Smooth muscle cell (in vitro differentiated cells): ENCODE measurements around the gene ADARB2. TPM values are rescaled to one million over a fixed set of nuclear protein-coding genes. Genes with fewer than 3 reads are reported as not detected.

ENCODE experiments used
- DNase-seq: peaks from one replicate; lab custom pipeline; 2025; ENCODE audit not compliant: unreplicated experiment; lab: John Stamatoyannopoulos, UW
- H2AFZ ChIP-seq: fragments of 200-600 bp; sonication (generic); 2 replicates; pipeline ENCODE4 v1.6.0; 2016; ENCODE audit warnings: antibody characterized with exemption, low read depth, mild to moderate bottlenecking
- H3F3A ChIP-seq: fragments of 200-600 bp; sonication (generic); 2 replicates; pipeline ENCODE4 v1.6.0; 2017; ENCODE audit warnings: antibody characterized with exemption, low read depth
- H3K27ac ChIP-seq: fragments of 200-600 bp; sonication (generic); 2 replicates; pipeline ENCODE4 v1.5.1; 2016; ENCODE audit warnings: low read depth, mild to moderate bottlenecking
- H3K27me3 ChIP-seq: fragments of 200-600 bp; sonication (generic); 2 replicates; pipeline ENCODE4 v1.6.1; 2016; ENCODE audit warnings: low read depth, mild to moderate bottlenecking
- H3K36me3 ChIP-seq: fragments of 200-600 bp; sonication (generic); 2 replicates; pipeline ENCODE4 v1.5.1; 2016; ENCODE audit warnings: low read depth
- H3K4me1 ChIP-seq: fragments of 200-600 bp; sonication (generic); 2 replicates; pipeline ENCODE4 v1.5.1; 2016; ENCODE audit warnings: low read depth
- H3K4me2 ChIP-seq: fragments of 200-600 bp; sonication (generic); 2 replicates; pipeline ENCODE4 v1.6.0; 2016; ENCODE audit warnings: mild to moderate bottlenecking
- H3K4me3 ChIP-seq: fragments of 200-600 bp; sonication (generic); 2 replicates; pipeline ENCODE4 v1.5.1; 2016; ENCODE audit warnings: mild to moderate bottlenecking
- H3K79me2 ChIP-seq: fragments of 200-600 bp; sonication (generic); 2 replicates; pipeline ENCODE4 v1.6.0; 2016; ENCODE audit warnings: low read depth, mild to moderate bottlenecking
- H3K9ac ChIP-seq: fragments of 200-600 bp; sonication (generic); 2 replicates; pipeline ENCODE4 v1.6.0; 2016; ENCODE audit warnings: low read depth
- H3K9me3 ChIP-seq: fragments of 200-600 bp; sonication (generic); replicated peaks from 2 replicates; pipeline ENCODE4 v1.5.1; 2016; ENCODE audit warnings: low read depth
- H4K20me1 ChIP-seq: fragments of 200-600 bp; sonication (generic); 2 replicates; pipeline ENCODE4 v1.6.0; 2016; ENCODE audit warnings: low read depth
- CTCF ChIP-seq: fragments of 200-600 bp; sonication (generic); IDR thresholded peaks from 2 replicates; pipeline ENCODE4 v1.5.1; 2017; ENCODE audit warnings: borderline replicate concordance, mild to moderate bottlenecking, antibody characterized with exemption; ENCODE audit not compliant: insufficient read depth, poor library complexity, severe bottlenecking
- WGBS: methylation state at CpG from one replicate; pipeline ENCODE4 v1.1.7; 2016; ENCODE audit warnings: low lambda C conversion rate; 5-methylcytosine and 5-hydroxymethylcytosine counted together
- polyA plus RNA-seq: library from polyadenylated mRNA; unstranded; fragments of >200 nt; fragmentation: Nextera tagmentation; extraction: Ambion mirVana; gene quantifications from 2 replicates; pipeline ENCODE4 v1.2.1, GENCODE V29; 2016
- total RNA-seq: library from RNA; depleted of rRNA; stranded (reverse); fragments of >200 nt; gene quantifications from 2 replicates; pipeline ENCODE4 v1.2.3, GENCODE V29; 2014

The ADARB2 gene
- total and polyA plus RNA-seq, 2 experiments from 2014 or later, result 0.13 to 0.39 TPM

- H3K9ac ChIP-seq, result no peak overlapping the region
- peaks cover 8% of the 10 kb centered on the region for H3K27me3 ChIP-seq
- no peak overlapping the region for H3K27ac ChIP-seq
- H3K79me2 ChIP-seq, result no peaks in the 10 kb centered on the region
- TF ChIP-seq CTCF, result no peak
- no peak overlapping the region for H2AFZ ChIP-seq
- no peak for DNase-seq
- no peaks in the 10 kb centered on the region for H4K20me1 ChIP-seq
- H3K4me3 ChIP-seq, result no peak overlapping the region
- H3K9me3 ChIP-seq, result no peaks in the 10 kb centered on the region
- H3F3A ChIP-seq, result no peaks in the 10 kb centered on the region
- 88% methylated on average over 8 of the region's 8 CpGs for whole genome bisulfite sequencing
- H3K4me2 ChIP-seq, result no peak overlapping the region
- no peaks in the 10 kb centered on the region for H3K4me1 ChIP-seq
- H3K36me3 ChIP-seq, result no peaks in the 10 kb centered on the region
Measured at GRCh38 chr10:1514681-1515080, 222.6 kb downstream of the ADARB2 start.

GRCh38 chr10:1513221-1513620, 224.1 kb downstream of the ADARB2 start:
- no peak for DNase-seq
- Histone ChIP-seq H3F3A (no peaks in the 10 kb centered on the region), H3K9me3 (no peaks in the 10 kb centered on the region), H3K4me2 (no peak overlapping the region), H3K4me1 (no peaks in the 10 kb centered on the region), H2AFZ (no peak overlapping the region), H3K4me3 (no peak overlapping the region), H3K27me3 (peaks cover 8% of the 10 kb centered on the region), H3K9ac (no peak overlapping the region), H4K20me1 (no peaks in the 10 kb centered on the region), H3K27ac (no peak overlapping the region), H3K36me3 (no peaks in the 10 kb centered on the region), H3K79me2 (no peaks in the 10 kb centered on the region)
- TF ChIP-seq CTCF, result no peak
- 91% methylated on average over 14 of the region's 14 CpGs for WGBS

GRCh38 chr10:1509011-1509530, 228.3 kb downstream of the ADARB2 start:
- Histone ChIP-seq H3K27me3 (peaks cover 3% of the 10 kb centered on the region), H3K9me3 (no peaks in the 10 kb centered on the region), H3K4me1 (no peaks in the 10 kb centered on the region), H3K27ac (no peak overlapping the region), H4K20me1 (no peaks in the 10 kb centered on the region), H3K4me3 (no peak overlapping the region), H3F3A (no peaks in the 10 kb centered on the region), H3K9ac (no peak overlapping the region), H2AFZ (no peak overlapping the region), H3K4me2 (peak overlapping the region; percentile 34), H3K79me2 (no peaks in the 10 kb centered on the region), H3K36me3 (no peaks in the 10 kb centered on the region)
- 63% methylated on average over 15 of the region's 15 CpGs for WGBS
- DNase-seq, result no peak
- no peak for TF ChIP-seq CTCF

GRCh38 chr10:1508096-1508495, 229.2 kb downstream of the ADARB2 start:
- Histone ChIP-seq H3K4me3 (no peak overlapping the region), H2AFZ (no peak overlapping the region), H3K4me1 (no peaks in the 10 kb centered on the region), H3K27me3 (peaks cover 3% of the 10 kb centered on the region), H3K79me2 (no peaks in the 10 kb centered on the region), H3K9me3 (no peaks in the 10 kb centered on the region), H3K9ac (no peak overlapping the region), H4K20me1 (no peaks in the 10 kb centered on the region), H3K36me3 (no peaks in the 10 kb centered on the region), H3K4me2 (no peak overlapping the region), H3F3A (no peaks in the 10 kb centered on the region), H3K27ac (no peak overlapping the region)
- no peak for TF ChIP-seq CTCF
- WGBS, result 93% methylated on average over 16 of the region's 16 CpGs
- no peak for DNase-seq
